HCT116 (cell line): ENCODE measurements around the gene DUSP18. TPM values are rescaled to one million over a fixed set of nuclear protein-coding genes. Genes with fewer than 3 reads are reported as not detected.
A peak's percentile ranks its signal among the peaks of the same experiment; 100 is the strongest.
"Not testable (repeated sequence)": the region's sequence is repeated elsewhere in the genome, so short reads cannot be mapped to it uniquely, and the experiment has no call there.

Experiments
- ATAC-seq: fragments of 200-7000 bp; cut with Tn5 transposase; 2 replicates; pipeline ENCODE4 v1.9.1; 2020; ENCODE audit warnings: mild to moderate bottlenecking, moderate library complexity
- BruUV-seq: library from RNA; stranded (reverse); fragments of 400-500 nt; replicated peaks from 2 replicates; lab custom pipeline; 2021; lab: Mats Ljungman, UMichigan
- CTCF ChIA-PET: fragments of 300-600 bp; sonication (Branson Sonifier 250); formaldehyde crosslinking; loops from one replicate; lab custom pipeline; 2021; ENCODE audit warnings: antibody characterized with exemption; lab: Charles Lee
- POLR2A ChIA-PET: fragments of 300-600, 350-600 bp; sonication (Branson Sonifier 250); formaldehyde crosslinking; loops from one replicate; lab custom pipeline; 2021; ENCODE audit warnings: antibody characterized with exemption; lab: Charles Lee
- RAD21 ChIA-PET, 2 experiments: fragments of 300-600 bp; sonication (Branson Sonifier 250); formaldehyde crosslinking; loops; one replicate each; lab custom pipeline; 2023; ENCODE audit warnings: low total read pairs in 2 of 2; ENCODE audit not compliant: uncharacterized antibody in 2 of 2, unreplicated experiment in 2 of 2, low non-redundant PET in 1 of 2; lab: Charles Lee
- DNase-seq: peaks from one replicate; pipeline ENCODE4 v3.0.0-alpha.2; 2010; ENCODE audit warnings: low read depth, low spot score
- H2AFZ ChIP-seq: fragments of 200-600 bp; shearing (Covaris generic), sonication (generic); 2 replicates; pipeline ENCODE4 v1.6.1; 2017; ENCODE audit warnings: low read depth, mixed run types, mixed read lengths, antibody characterized with exemption, low read length; ENCODE audit not compliant: poor library complexity, severe bottlenecking
- H3K27ac ChIP-seq: 2 replicates; pipeline ENCODE4 v1.5.1; 2012; ENCODE audit warnings: low read depth, low read length
- H3K27me3 ChIP-seq: fragments of 200-600 bp; sonication (generic); 2 replicates; pipeline ENCODE4 v1.6.1; 2016; ENCODE audit warnings: mixed run types, low read length, mixed read lengths; ENCODE audit not compliant: insufficient read depth
- H3K36me3 ChIP-seq, 2 experiments: fragments of 200-500 bp in 1 of 2; fragments of 200-600 bp in 1 of 2; sonication (Bioruptor generic) in 1 of 2; sonication (generic) in 1 of 2; 2 replicates each; pipeline versions ENCODE4 v1.5.1 to v1.6.1; 2014 to 2016; ENCODE audit warnings: low read length in 2 of 2, inconsistent platforms in 1 of 2, mixed read lengths in 1 of 2, mixed run types in 1 of 2; ENCODE audit not compliant: insufficient read depth in 2 of 2, control insufficient read depth in 1 of 2
- H3K4me1 ChIP-seq, 2 experiments: fragments of 200-600 bp in 1 of 2; sonication (generic) in 1 of 2; 2 replicates each; pipeline versions ENCODE4 v1.5.1 to v1.6.1; 2012 to 2017; ENCODE audit warnings: low read length in 2 of 2, inconsistent platforms in 1 of 2, mild to moderate bottlenecking in 1 of 2, mixed read lengths in 1 of 2, mixed run types in 1 of 2, moderate library complexity in 1 of 2; ENCODE audit not compliant: insufficient read depth in 2 of 2, control insufficient read depth in 1 of 2
- H3K4me2 ChIP-seq: fragments of 200-600 bp; sonication (generic); 2 replicates; pipeline ENCODE4 v1.6.1; 2017; ENCODE audit warnings: mixed run types, low read length, mixed read lengths
- H3K4me3 ChIP-seq, 2 experiments: fragments of 200-600 bp in 1 of 2; sonication (generic) in 1 of 2; replicated peaks in 1 of 2; 2 replicates each; pipeline ENCODE4 v1.5.1; 2011 to 2016; ENCODE audit warnings: low read length in 2 of 2, control low read depth in 1 of 2, low read depth in 1 of 2, mild to moderate bottlenecking in 1 of 2, mixed read lengths in 1 of 2, mixed run types in 1 of 2
- H3K79me2 ChIP-seq: fragments of 200-600 bp; sonication (generic); 2 replicates; pipeline ENCODE4 v1.6.1; 2017; ENCODE audit warnings: mild to moderate bottlenecking, mixed run types, low read length, moderate library complexity, mixed read lengths; ENCODE audit not compliant: insufficient read depth
- H3K9ac ChIP-seq: fragments of 200-600 bp; sonication (generic); 2 replicates; pipeline ENCODE4 v1.6.1; 2016; ENCODE audit warnings: low read length, mixed read lengths
- H3K9me2 ChIP-seq: fragments of 200-600 bp; sonication (generic), shearing (Covaris generic); 2 replicates; pipeline ENCODE4 v1.6.1; 2017; ENCODE audit warnings: mixed run types, mild to moderate bottlenecking, moderate library complexity; ENCODE audit not compliant: insufficient read depth
- H3K9me3 ChIP-seq, 2 experiments: fragments of 200-500 bp in 1 of 2; fragments of 200-600 bp in 1 of 2; sonication (Bioruptor generic) in 1 of 2; sonication (generic) in 1 of 2; 2 replicates each; pipeline ENCODE4 v1.6.1; 2014 to 2017; ENCODE audit warnings: low read length in 2 of 2, mixed read lengths in 2 of 2, inconsistent platforms in 1 of 2, low read depth in 1 of 2, mild to moderate bottlenecking in 1 of 2, mixed run types in 1 of 2, moderate library complexity in 1 of 2; ENCODE audit not compliant: control insufficient read depth in 1 of 2, insufficient read depth in 1 of 2
- H4K20me1 ChIP-seq: fragments of 200-600 bp; sonication (generic), shearing (Covaris generic); 2 replicates; pipeline ENCODE4 v1.6.1; 2017; ENCODE audit warnings: mixed run types, mild to moderate bottlenecking, moderate library complexity; ENCODE audit not compliant: insufficient read depth
- CBX3 ChIP-seq: IDR thresholded peaks from 2 replicates; pipeline ENCODE4 v1.6.1; 2012; ENCODE audit warnings: low read depth
- EGR1 ChIP-seq: IDR thresholded peaks from 2 replicates; pipeline ENCODE4 v1.6.1; 2012; ENCODE audit warnings: low read depth
- EZH2 ChIP-seq: fragments of 200-600 bp; sonication (generic); IDR thresholded peaks from 2 replicates; pipeline ENCODE4 v1.6.1; 2017; ENCODE audit warnings: antibody characterized with exemption, mixed run types
- EZH2phosphoT487 ChIP-seq: fragments of 200-600 bp; IDR thresholded peaks from 2 replicates; pipeline ENCODE4 v1.6.1; 2018; ENCODE audit warnings: antibody characterized with exemption, borderline replicate concordance
- FOSL1 ChIP-seq: IDR thresholded peaks from 2 replicates; pipeline ENCODE4 v1.6.1; 2012; ENCODE audit warnings: low read depth
- JUND ChIP-seq: IDR thresholded peaks from 2 replicates; pipeline ENCODE4 v1.6.1; 2012
- POLR2A ChIP-seq: IDR thresholded peaks from 2 replicates; pipeline ENCODE4 v1.7.0; 2011; ENCODE audit warnings: borderline replicate concordance; ENCODE audit not compliant: insufficient read depth, insufficient read length; ENCODE audit errors: extremely low read depth
- RAD21 ChIP-seq: IDR thresholded peaks from 2 replicates; pipeline ENCODE4 v1.6.1; 2012; ENCODE audit warnings: low read depth, mild to moderate bottlenecking
- SIN3A ChIP-seq: IDR thresholded peaks from 2 replicates; pipeline ENCODE4 v1.6.1; 2012; ENCODE audit warnings: low read depth
- SP1 ChIP-seq: IDR thresholded peaks from 2 replicates; pipeline ENCODE4 v1.6.1; 2012; ENCODE audit warnings: low read depth
- SRF ChIP-seq: IDR thresholded peaks from 2 replicates; pipeline ENCODE4 v1.6.1; 2012; ENCODE audit warnings: low read depth
- YY1 ChIP-seq: IDR thresholded peaks from 2 replicates; pipeline ENCODE4 v1.6.1; 2011; ENCODE audit warnings: low read length, low read depth, moderate library complexity, mild to moderate bottlenecking; ENCODE audit not compliant: insufficient replicate concordance; ENCODE audit errors: extremely low read depth
- ZFX ChIP-seq: fragments of 450-650 bp; IDR thresholded peaks from 2 replicates; pipeline ENCODE4 v1.6.1; 2017
- intact Hi-C: fragments of 100-400 bp; cut with micrococcal nuclease; formaldehyde crosslinking; loops from 2 replicates; pipeline ENCODE4 v1.10.0; 2022
- total RNA-seq: library from RNA; stranded (reverse); gene quantifications from one replicate; pipeline ENCODE4 v1.2.1, GENCODE V29; 2021; ENCODE audit not compliant: unreplicated experiment
- TF ChIP-seq, protein P1 (sequence below): IDR thresholded peaks from 2 replicates; pipeline ENCODE4 v1.6.1; 2011; ENCODE audit warnings: mild to moderate bottlenecking, low read length, moderate library complexity; ENCODE audit not compliant: insufficient replicate concordance; ENCODE audit errors: extremely low read depth

DUSP18 gene
- total RNA-seq, 1 experiment from 2014 or later: 9.7 TPM

- TF ChIP-seq SRF (no peak), FOSL1 (no peak), EZH2phosphoT487 (no peak), EGR1 (no peak), POLR2A (no peak), JUND (no peak), YY1 (no peak), SP1 (no peak), EZH2 (no peak), ZFX (no peak), CBX3 (no peak), SIN3A (no peak)
- TF ChIP-seq, protein P1, sequence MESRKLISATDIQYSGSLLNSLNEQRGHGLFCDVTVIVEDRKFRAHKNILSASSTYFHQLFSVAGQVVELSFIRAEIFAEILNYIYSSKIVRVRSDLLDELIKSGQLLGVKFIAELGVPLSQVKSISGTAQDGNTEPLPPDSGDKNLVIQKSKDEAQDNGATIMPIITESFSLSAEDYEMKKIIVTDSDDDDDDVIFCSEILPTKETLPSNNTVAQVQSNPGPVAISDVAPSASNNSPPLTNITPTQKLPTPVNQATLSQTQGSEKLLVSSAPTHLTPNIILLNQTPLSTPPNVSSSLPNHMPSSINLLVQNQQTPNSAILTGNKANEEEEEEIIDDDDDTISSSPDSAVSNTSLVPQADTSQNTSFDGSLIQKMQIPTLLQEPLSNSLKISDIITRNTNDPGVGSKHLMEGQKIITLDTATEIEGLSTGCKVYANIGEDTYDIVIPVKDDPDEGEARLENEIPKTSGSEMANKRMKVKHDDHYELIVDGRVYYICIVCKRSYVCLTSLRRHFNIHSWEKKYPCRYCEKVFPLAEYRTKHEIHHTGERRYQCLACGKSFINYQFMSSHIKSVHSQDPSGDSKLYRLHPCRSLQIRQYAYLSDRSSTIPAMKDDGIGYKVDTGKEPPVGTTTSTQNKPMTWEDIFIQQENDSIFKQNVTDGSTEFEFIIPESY: no peak
These were observed 40.2 kb downstream of the DUSP18 start (continued) for GRCh38 chr22:30627471-30627870.

DNA sequence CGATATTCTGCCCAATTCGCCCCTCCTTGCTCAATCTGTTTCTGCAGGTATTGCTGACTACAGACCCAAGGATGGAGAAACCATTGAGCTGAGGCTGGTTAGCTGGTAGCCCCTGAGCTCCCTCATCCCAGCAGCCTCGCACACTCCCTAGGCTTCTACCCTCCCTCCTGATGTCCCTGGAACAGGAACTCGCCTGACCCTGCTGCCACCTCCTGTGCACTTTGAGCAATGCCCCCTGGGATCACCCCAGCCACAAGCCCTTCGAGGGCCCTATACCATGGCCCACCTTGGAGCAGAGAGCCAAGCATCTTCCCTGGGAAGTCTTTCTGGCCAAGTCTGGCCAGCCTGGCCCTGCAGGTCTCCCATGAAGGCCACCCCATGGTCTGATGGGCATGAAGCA, 41.3 kb downstream of the DUSP18 start:
- ATAC-seq (peak; percentile 44; the same call in 1 of the 2 replicates), DNase-seq (no peak)
- Histone ChIP-seq H3K27me3 (no peaks in the 10 kb centered on the region), H3K9ac (no peak overlapping the region), H3K4me2 (no peak overlapping the region), H3K27ac (no peak overlapping the region), H3K9me3 (no peaks in the 10 kb centered on the region), H2AFZ (no peak overlapping the region), H3K4me1 (no peaks in the 10 kb centered on the region), H4K20me1 (no peaks in the 10 kb centered on the region), H3K4me3 (no peak overlapping the region), H3K79me2 (no peaks in the 10 kb centered on the region), H3K9me2 (no peaks in the 10 kb centered on the region), H3K36me3 (no peaks in the 10 kb centered on the region)
- ChIA-PET POLR2A (no interaction called here), RAD21 (interaction anchor here in 1 of 2 experiments (0.6 kb wide), 1 partner anchor 107 kb away, joined by 3 read pairs; no protein-coding TSS in a partner anchor), CTCF (interaction anchor here (1.4 to 2.6 kb wide), 2 partner anchors 8 to 9 kb away, joined by 4 to 10 read pairs; partner anchors contain the start of gene SLC35E4)
- peak; percentile 11; the same call in 1 of the 2 replicates for TF ChIP-seq RAD21
- no peak for TF ChIP-seq EGR1
- no TSS peak for BruUV-seq
- intact Hi-C loops: no loop called here

- H3K4me2 ChIP-seq, H2AFZ ChIP-seq, H3K4me3 ChIP-seq, H3K9me3 ChIP-seq, H3K9me2 ChIP-seq, POLR2A ChIA-PET, H3K27ac ChIP-seq, H3K27me3 ChIP-seq, H3K4me1 ChIP-seq, H3K79me2 ChIP-seq, H3K9ac ChIP-seq, DNase-seq, RAD21 ChIA-PET, ATAC-seq, H4K20me1 ChIP-seq, BruUV-seq, intact Hi-C loops, H3K36me3 ChIP-seq: not testable (repeated sequence)
- CTCF ChIA-PET: interaction anchor here (1.0 to 1.4 kb wide), 3 partner anchors 13 to 16 kb away, joined by 4 to 5 read pairs (median 4); no protein-coding TSS in a partner anchor
These were observed 47.8 kb downstream of the DUSP18 start for GRCh38 chr22:30619909-30620308.
